K562 (cell line): Measurements from ENCODE around the gene LIFR. TPM values are rescaled to one million over a fixed set of nuclear protein-coding genes. Genes with fewer than 3 reads are reported as not detected.

ENCODE experiments used
- GTF2B ChIP-seq: IDR thresholded peaks from 2 replicates; pipeline ENCODE4 v1.6.1; 2011; ENCODE audit not compliant: insufficient read length; ENCODE audit errors: extremely low read depth
- MNT ChIP-seq, 2 experiments: fragments of 450-650 bp; conservative IDR thresholded peaks; 2 replicates each; pipeline ENCODE4 v1.6.1; 2017; ENCODE audit warnings: mild to moderate bottlenecking in 2 of 2, moderate library complexity in 2 of 2
- NELFE ChIP-seq: IDR thresholded peaks from 2 replicates; pipeline ENCODE4 v1.6.1; 2011; ENCODE audit warnings: mild to moderate bottlenecking; ENCODE audit not compliant: insufficient read depth, insufficient read length
- SFPQ ChIP-seq: fragments of 200-400 bp; formaldehyde crosslinking; IDR thresholded peaks from 2 replicates; pipeline ENCODE4 v1.6.1; 2017; ENCODE audit warnings: mild to moderate bottlenecking, low read depth, low read length, moderate library complexity
- USF2 ChIP-seq: sonication (generic); formaldehyde crosslinking; IDR thresholded peaks from 2 replicates; pipeline ENCODE4 v1.5.0; 2020; ENCODE audit warnings: missing genetic modification reagents
- ZMIZ1 ChIP-seq, 2 experiments: fragments of 150-350 bp in 1 of 2; IDR thresholded peaks; 2 replicates each; pipeline ENCODE4 v1.6.1; 2012 to 2016; ENCODE audit warnings: low read depth in 2 of 2, low read length in 2 of 2, mild to moderate bottlenecking in 1 of 2, moderate library complexity in 1 of 2
- polyA plus RNA-seq, 8 experiments: library from polyadenylated mRNA; depleted of rRNA in 4 of 8; stranded (reverse) in 5 of 8; unstranded in 3 of 8; fragments of >200 nt; fragmentation: Nextera tagmentation in 2 of 8; fragmentation: Illumina TruSeq in 1 of 8; extraction: Ambion mirVana in 2 of 8; extraction: Trizol in 1 of 8; gene quantifications; 2 replicates each; pipeline versions ENCODE4 v1.2.1 to v1.2.3, GENCODE V29; 2011 to 2014; ENCODE audit warnings: inconsistent platforms in 1 of 8, missing spikeins in 1 of 8
- total RNA-seq, 7 experiments: library from RNA; depleted of rRNA in 6 of 7; stranded (reverse); fragments of >200 nt in 6 of 7; fragmentation: Illumina TruSeq in 2 of 7; extraction: Trizol in 2 of 7; gene quantifications; 2 replicates each; pipeline versions ENCODE4 v1.2.1 to v1.2.3, GENCODE V29; 2011 to 2021; ENCODE audit warnings: low replicate concordance in 1 of 7

Gene LIFR
- total and polyA plus RNA-seq, 9 of the 15 experiments (the other 6 are each of a cell fraction or from before 2014, with no cell fraction given): 0.43 to 5.7 (median 3.3) TPM

- TF ChIP-seq SFPQ (no peak), ZMIZ1 (IDR thresholded peaks at IDR 0.05; ENCODE audit: low read depth in 2 of 2, low read length in 2 of 2) (no peak), GTF2B (no peak), MNT (conservative IDR thresholded peaks at IDR 0.05) (no peak), USF2 (CRISPR knock-in tag) (no peak), NELFE (no peak)
Measured at GRCh38 chr5:38456657-38457399, 99.6 kb downstream of the LIFR start (continued).
